NCI-H2171 (cell line): ENCODE results near the gene CRB1.

Experiments used
- DNase-seq: peaks from one replicate; lab custom pipeline; 2025; lab: John Stamatoyannopoulos, UW

CRB1 gene

GRCh38 chr1:197268012-197268411 is at the start of gene CRB1:
TSS of gene CRB1 (plus strand) at chr1:197268252. CDS start at chr1:197268413, 161 bp downstream.
- DNase-seq: no peak

GRCh38 chr1:197218857-197219256 is 49.2 kb upstream of the CRB1 start:
- DNase-seq: no peak

- DNase-seq: no peak
Measured at GRCh38 chr1:197222025-197222685, 45.9 kb upstream of the CRB1 start.

- DNase-seq: no peak
Measured at GRCh38 chr1:197222780-197223179, 45.3 kb upstream of the CRB1 start.

GRCh38 chr1:197224160-197224559 is 43.9 kb upstream of the CRB1 start:
- no peak for DNase-seq

- no peak for DNase-seq
Measured at GRCh38 chr1:197225611-197226010, 42.4 kb upstream of the CRB1 start.

- DNase-seq: no peak
Measured at GRCh38 chr1:197234581-197234980, 33.5 kb upstream of the CRB1 start.

- no peak for DNase-seq
Measured at GRCh38 chr1:197235355-197235754, 32.7 kb upstream of the CRB1 start.

- no peak for DNase-seq
Measured at GRCh38 chr1:197247465-197247864, 20.6 kb upstream of the CRB1 start.

- DNase-seq: no peak
Measured at GRCh38 chr1:197249324-197249723, 18.7 kb upstream of the CRB1 start.

GRCh38 chr1:197250616-197251015 is 17.4 kb upstream of the CRB1 start:
- no peak for DNase-seq

- no peak for DNase-seq
Measured at GRCh38 chr1:197252973-197253372, 15.1 kb upstream of the CRB1 start.

- DNase-seq: no peak
Measured at GRCh38 chr1:197254866-197255265, 13.2 kb upstream of the CRB1 start.

- DNase-seq: no peak
Measured at GRCh38 chr1:197264936-197265567, 3.0 kb upstream of the CRB1 start.

- no peak for DNase-seq
Measured at GRCh38 chr1:197269053-197269452, 1.0 kb downstream of the CRB1 start.

- no peak for DNase-seq
Measured at GRCh38 chr1:197272791-197273190, 4.7 kb downstream of the CRB1 start.

GRCh38 chr1:197277166-197277565 is 9.1 kb downstream of the CRB1 start:
- DNase-seq: no peak

GRCh38 chr1:197284325-197284724 is 16.3 kb downstream of the CRB1 start:
- no peak for DNase-seq

GRCh38 chr1:197284966-197285365 is 16.9 kb downstream of the CRB1 start:
- no peak for DNase-seq

- DNase-seq: no peak
Measured at GRCh38 chr1:197285526-197286205, 17.6 kb downstream of the CRB1 start.

- no peak for DNase-seq
Measured at GRCh38 chr1:197286634-197287033, 18.6 kb downstream of the CRB1 start.

GRCh38 chr1:197287863-197288262 is 19.8 kb downstream of the CRB1 start:
- no peak for DNase-seq

GRCh38 chr1:197302775-197303174 is 34.7 kb downstream of the CRB1 start:
- DNase-seq: no peak
